Spinal cord (tissue), 10 donors: ENCODE data around the gene ADTRP. TPM values are rescaled to one million over a fixed set of nuclear protein-coding genes. Genes with fewer than 3 reads are reported as not detected.

Experiments used
- DNase-seq, 6 donors: peaks; one replicate each; pipeline versions ENCODE4 v3.0.0 to v3.0.0-alpha.2; 2013 to 2015; ENCODE audit warnings: low spot score in 6 of 6, low read depth in 4 of 6
- H3K27ac ChIP-seq: one replicate; pipeline ENCODE4 v1.5.1; 2013; ENCODE audit warnings: low read depth, low read length, control low read depth
- H3K27me3 ChIP-seq: one replicate; pipeline ENCODE4 v1.6.1; 2013; ENCODE audit warnings: low read length; ENCODE audit not compliant: control insufficient read depth, insufficient read depth
- H3K36me3 ChIP-seq: one replicate; pipeline ENCODE4 v1.6.1; 2013; ENCODE audit warnings: low read length; ENCODE audit not compliant: control insufficient read depth, insufficient read depth
- H3K4me1 ChIP-seq: one replicate; pipeline ENCODE4 v1.6.1; 2013; ENCODE audit warnings: low read length; ENCODE audit not compliant: control insufficient read depth, insufficient read depth
- H3K4me3 ChIP-seq: one replicate; pipeline ENCODE4 v1.5.1; 2013; ENCODE audit warnings: low read depth, low read length, control low read depth
- H3K9me3 ChIP-seq: one replicate; pipeline ENCODE4 v1.6.1; 2013; ENCODE audit warnings: low read length; ENCODE audit not compliant: control insufficient read depth, insufficient read depth
- WGBS: methylation state at CpG from one replicate; pipeline ENCODE4 v1.1.5; 2013; ENCODE audit warnings: missing lambda C conversion rate; ENCODE audit not compliant: insufficient coverage; 5-methylcytosine and 5-hydroxymethylcytosine counted together
- polyA plus RNA-seq, 2 donors: library from polyadenylated mRNA; unstranded; fragments of 120-200 nt; gene quantifications; one replicate each; pipeline ENCODE4 v1.2.1, GENCODE V29; 2013; ENCODE audit not compliant: insufficient read length in 2 of 2
- total RNA-seq, 2 donors: library from RNA; depleted of rRNA in 1 of 2; stranded (reverse); fragments of 120-200 nt in 1 of 2; fragments of >200 nt in 1 of 2; gene quantifications; one replicate each; pipeline versions ENCODE4 v1.2.3 to v1.2.4, GENCODE V29; 2013 to 2014
- donor health status: healthy.

The ADTRP gene
- total and polyA plus RNA-seq, 4 donors, result 0.38 to 0.88 (median 0.63) TPM; not detected in 1

DNA sequence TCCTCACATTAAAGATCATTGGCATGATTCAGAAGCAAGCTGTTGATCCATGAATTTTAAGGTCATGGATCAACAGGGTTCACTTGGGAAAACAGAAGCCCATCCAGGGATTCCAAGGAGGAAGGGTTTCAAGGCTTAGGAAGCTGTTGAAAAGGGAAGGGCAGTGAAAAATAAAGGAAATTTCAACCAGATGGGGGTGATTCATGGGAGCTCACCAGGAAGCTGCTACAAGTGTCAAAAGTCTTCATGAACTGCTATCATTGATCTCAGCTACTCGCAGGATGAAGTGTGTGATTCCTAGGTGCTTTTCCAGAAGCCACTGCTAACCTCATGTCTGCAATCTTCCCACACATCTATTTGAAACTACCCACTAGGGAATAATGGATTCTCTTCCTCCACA, 26.2 kb downstream of the ADTRP start:
- Histone ChIP-seq H3K27ac (no peak overlapping the region), H3K9me3 (no peaks in the 10 kb centered on the region), H3K27me3 (no peaks in the 10 kb centered on the region), H3K4me1 (no peaks in the 10 kb centered on the region), H3K4me3 (no peak overlapping the region), H3K36me3 (no peaks in the 10 kb centered on the region)
- DNase-seq, result no peak
- no CpG with 5 or more reads among the region's 1 CpG for WGBS

DNA sequence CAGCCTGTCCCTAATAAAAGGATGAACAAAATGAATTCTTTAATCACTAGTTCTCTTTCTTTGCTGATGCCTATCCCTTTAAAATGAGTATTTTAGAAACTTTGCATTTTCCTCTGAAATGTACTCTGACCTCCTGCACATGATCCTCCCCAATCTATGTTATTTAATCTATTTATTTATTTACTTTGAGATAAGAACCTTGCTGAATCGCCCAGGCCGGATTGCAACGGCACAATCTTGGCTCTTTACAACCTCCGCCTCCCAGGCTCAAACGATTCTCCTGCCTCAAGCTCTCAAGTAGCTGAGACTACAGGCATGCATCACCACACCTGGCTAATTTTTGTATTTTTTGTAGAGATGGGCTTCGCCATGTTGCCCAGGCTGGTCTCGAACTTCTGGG, 27.9 kb downstream of the ADTRP start:
- Histone ChIP-seq H3K4me3 (no peak overlapping the region), H3K36me3 (no peaks in the 10 kb centered on the region), H3K9me3 (no peaks in the 10 kb centered on the region), H3K4me1 (no peaks in the 10 kb centered on the region), H3K27me3 (no peaks in the 10 kb centered on the region), H3K27ac (no peak overlapping the region)
- no peak for DNase-seq
- 92% methylated on average over 2 of the region's 7 CpGs for WGBS

DNA sequence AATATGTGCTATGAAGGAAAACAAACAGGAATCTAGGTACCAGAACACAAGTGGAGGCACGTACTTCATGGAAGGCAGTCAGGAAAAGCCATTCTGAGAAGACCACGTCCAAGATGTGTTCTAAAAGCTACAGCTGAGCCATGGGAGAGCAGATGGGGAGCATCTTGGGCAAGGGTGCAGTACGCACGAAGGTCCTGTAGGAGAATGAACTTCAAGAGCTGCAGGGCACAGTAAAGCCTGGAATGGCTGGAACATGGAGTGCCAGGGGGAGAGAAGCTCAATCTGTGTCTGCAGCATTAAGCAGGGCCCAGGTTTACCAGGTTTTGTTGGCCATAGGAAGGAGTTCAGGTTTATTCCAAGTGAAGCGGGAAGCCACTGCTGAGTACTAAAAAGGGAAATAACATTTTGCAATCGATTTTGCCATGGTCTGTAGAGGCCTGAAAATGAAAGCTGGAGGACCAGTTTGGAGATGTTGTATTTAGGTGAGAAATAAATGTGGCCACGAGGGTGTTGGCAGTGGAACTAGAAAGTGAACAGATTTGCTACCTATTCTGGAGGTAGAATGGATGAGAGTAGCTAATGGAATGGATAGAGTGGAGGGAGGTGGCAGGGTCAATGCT, 29.9 kb downstream of the ADTRP start:
- Histone ChIP-seq H3K4me1 (no peaks in the 10 kb centered on the region), H3K9me3 (no peaks in the 10 kb centered on the region), H3K27ac (no peak overlapping the region), H3K27me3 (no peaks in the 10 kb centered on the region), H3K4me3 (no peak overlapping the region), H3K36me3 (no peaks in the 10 kb centered on the region)
- DNase-seq, result no peak
- WGBS, result 83% methylated on average over 7 of the region's 7 CpGs

- no peak overlapping the region for H3K27ac ChIP-seq
- H3K4me1 ChIP-seq, result no peaks in the 10 kb centered on the region
- H3K9me3 ChIP-seq, result no peaks in the 10 kb centered on the region
- no peaks in the 10 kb centered on the region for H3K36me3 ChIP-seq
- no peak for DNase-seq
- 80% methylated on average over 1 of the region's 3 CpGs for WGBS
- H3K4me3 ChIP-seq, result no peak overlapping the region
- H3K27me3 ChIP-seq, result no peaks in the 10 kb centered on the region
Observed at GRCh38 chr6:11747021-11747420, 31.6 kb downstream of the ADTRP start.

DNA sequence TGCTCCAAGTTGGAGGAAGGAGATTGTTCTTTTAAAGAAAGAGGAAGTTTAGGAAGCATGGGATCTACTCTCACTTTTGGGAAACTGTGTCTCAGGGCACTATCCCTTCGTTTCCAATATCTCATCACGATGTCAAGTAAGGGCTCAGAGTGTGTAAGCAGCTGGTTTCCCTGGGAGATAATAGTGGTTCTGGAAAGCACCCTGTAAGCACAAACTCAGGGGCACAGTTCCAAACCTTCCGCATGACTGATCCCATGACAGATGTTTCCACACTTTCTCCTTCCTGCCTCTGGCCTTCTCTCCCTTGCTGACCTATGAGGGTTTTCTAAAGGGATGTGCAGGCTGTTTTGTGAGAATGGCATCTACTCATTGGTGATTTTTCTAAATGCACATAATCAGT, 33.9 kb downstream of the ADTRP start:
- no CpG with 5 or more reads among the region's 3 CpGs for WGBS
- Histone ChIP-seq H3K4me1 (no peaks in the 10 kb centered on the region), H3K4me3 (no peak overlapping the region), H3K27ac (peak overlapping the region; percentile 6), H3K27me3 (no peaks in the 10 kb centered on the region), H3K9me3 (no peaks in the 10 kb centered on the region), H3K36me3 (no peaks in the 10 kb centered on the region)
- peak in 1 of 6 donors; percentile 61 for DNase-seq

GRCh38 chr6:11744101-11744500, 34.5 kb downstream of the ADTRP start:
- WGBS, result no CpG with 5 or more reads among the region's 1 CpG
- H3K9me3 ChIP-seq, result no peaks in the 10 kb centered on the region
- peak overlapping the region; percentile 6 for H3K27ac ChIP-seq
- no peaks in the 10 kb centered on the region for H3K36me3 ChIP-seq
- no peak for DNase-seq
- H3K4me3 ChIP-seq, result no peak overlapping the region
- H3K27me3 ChIP-seq, result no peaks in the 10 kb centered on the region
- H3K4me1 ChIP-seq, result no peaks in the 10 kb centered on the region

DNA sequence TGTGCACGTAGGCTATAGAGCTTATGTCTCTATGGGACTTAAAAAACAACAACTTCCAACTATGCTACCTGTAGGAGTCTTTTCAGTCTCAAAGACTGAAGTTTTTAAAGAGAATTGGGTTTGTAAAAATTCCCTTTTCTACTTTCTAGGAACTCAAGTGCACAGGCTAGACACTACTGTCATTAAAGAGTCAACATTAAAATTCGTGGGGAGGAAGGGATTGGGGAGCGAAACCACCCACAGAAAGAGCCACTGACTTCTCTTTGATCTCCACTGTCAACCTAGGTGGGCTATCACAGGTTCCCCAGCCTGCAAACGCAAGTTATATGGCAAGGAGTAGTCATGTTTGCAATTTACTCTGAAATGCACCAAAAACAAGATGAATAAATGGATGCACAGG, 37.7 kb downstream of the ADTRP start:
- Histone ChIP-seq H3K4me3 (no peak overlapping the region), H3K36me3 (no peaks in the 10 kb centered on the region), H3K27me3 (no peaks in the 10 kb centered on the region), H3K4me1 (peaks cover 7% of the 10 kb centered on the region), H3K27ac (no peak overlapping the region), H3K9me3 (no peaks in the 10 kb centered on the region)
- DNase-seq, result no peak
- no CpG with 5 or more reads among the region's 4 CpGs for WGBS

- no peaks in the 10 kb centered on the region for H3K9me3 ChIP-seq
- H3K4me3 ChIP-seq, result no peak overlapping the region
- no peaks in the 10 kb centered on the region for H3K36me3 ChIP-seq
- H3K27ac ChIP-seq, result no peak overlapping the region
- H3K4me1 ChIP-seq, result peaks cover 7% of the 10 kb centered on the region
- WGBS, result no CpG with 5 or more reads among the region's 8 CpGs
- H3K27me3 ChIP-seq, result no peaks in the 10 kb centered on the region
- DNase-seq, result peak in 3 of 6 donors; percentile 19 to 92 (median 22)
Observed at GRCh38 chr6:11738661-11739375, 39.8 kb downstream of the ADTRP start.

DNA sequence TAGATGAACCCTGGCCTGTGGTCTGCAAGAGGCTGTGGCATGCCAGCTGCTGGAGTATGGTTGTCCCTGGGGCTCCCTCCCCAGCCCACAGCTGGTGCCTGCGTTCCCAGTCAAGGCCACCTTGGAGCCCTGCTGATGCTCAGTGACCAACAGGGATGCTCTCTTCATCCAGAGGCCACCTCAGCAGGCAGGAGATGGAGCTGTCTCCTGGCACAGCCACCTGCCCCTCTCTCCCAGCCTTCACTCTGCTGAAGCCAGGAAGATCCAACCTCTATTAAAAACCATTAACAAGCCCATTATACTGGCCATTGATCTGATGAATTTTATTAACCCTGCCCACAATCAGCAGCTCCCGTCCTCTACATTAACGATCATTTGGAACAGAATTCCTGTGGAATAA, 40.4 kb downstream of the ADTRP start:
- H3K27ac ChIP-seq, result no peak overlapping the region
- no peaks in the 10 kb centered on the region for H3K9me3 ChIP-seq
- DNase-seq, result no peak
- H3K4me1 ChIP-seq, result peaks cover 7% of the 10 kb centered on the region
- 67% methylated on average over 1 of the region's 3 CpGs for WGBS
- no peaks in the 10 kb centered on the region for H3K36me3 ChIP-seq
- H3K4me3 ChIP-seq, result no peak overlapping the region
- no peaks in the 10 kb centered on the region for H3K27me3 ChIP-seq

DNA sequence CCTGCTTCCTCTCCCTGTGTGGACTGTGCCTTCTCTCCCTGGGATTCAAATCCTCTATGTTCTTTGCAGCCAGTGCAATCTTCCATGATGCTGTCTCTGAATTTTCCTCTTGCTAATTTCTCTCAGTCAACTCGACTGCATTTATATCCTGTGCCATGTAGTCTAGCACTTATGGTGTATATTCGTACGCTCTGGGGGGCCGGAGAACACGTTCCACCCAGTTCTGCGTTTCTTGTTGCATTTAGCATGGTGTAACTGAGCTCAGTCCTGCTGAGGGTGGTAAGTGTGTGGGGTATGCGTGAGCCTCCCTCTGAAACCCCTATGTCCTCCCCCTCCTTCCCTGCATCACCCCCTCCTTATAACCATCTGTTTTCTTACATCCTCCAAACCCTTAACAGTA, 42.0 kb downstream of the ADTRP start:
- H3K27ac ChIP-seq, result no peak overlapping the region
- 83% methylated on average over 1 of the region's 7 CpGs for WGBS
- DNase-seq, result peak in 1 of 6 donors; percentile 65

More for the DNA sequence above, 42.0 kb downstream of the ADTRP start:
- Histone ChIP-seq H3K4me1 (peaks cover 10% of the 10 kb centered on the region), H3K4me3 (no peak overlapping the region), H3K9me3 (no peaks in the 10 kb centered on the region), H3K27me3 (no peaks in the 10 kb centered on the region), H3K36me3 (no peaks in the 10 kb centered on the region)
